Transverse colon (tissue), 4 donors: ENCODE data around the gene IL17F.

Experiments used
- CTCF ChIP-seq, 5 experiments: fragments of 200-600 bp in 3 of 5; fragments of 450-650 bp in 2 of 5; sonication (generic) in 3 of 5; IDR thresholded peaks; 1 replicate in 2 of 5; 2 replicates in 3 of 5; pipeline ENCODE4 v1.5.1; 2016 to 2017; ENCODE audit warnings: antibody characterized with exemption in 5 of 5, inconsistent platforms in 3 of 5, mild to moderate bottlenecking in 2 of 5, moderate library complexity in 1 of 5
- POLR2A ChIP-seq: fragments of 450-650 bp; IDR thresholded peaks from one replicate; pipeline ENCODE4 v1.6.1; 2016; ENCODE audit warnings: antibody characterized with exemption, mild to moderate bottlenecking, moderate library complexity
- POLR2AphosphoS5 ChIP-seq, 3 donors: sonication (generic); formaldehyde crosslinking; IDR thresholded peaks; one replicate each; pipeline ENCODE4 v1.6.1; 2016; ENCODE audit warnings: antibody characterized with exemption in 3 of 3

- TF ChIP-seq CTCF (IDR thresholded peaks at IDR 0.05) (no peak), POLR2AphosphoS5 (IDR thresholded peaks at IDR 0.05) (no peak), POLR2A (no peak)
Measured at GRCh38 chr6:52195886-52196285, 48.4 kb downstream of the IL17F start.
